Bronchus fibroblast of lung (primary cell): Measurements from ENCODE around the gene MORN1. TPM values are rescaled to one million over a fixed set of nuclear protein-coding genes. Genes with fewer than 3 reads are reported as not detected.

Experiments used
- total RNA-seq: library from RNA; depleted of rRNA; stranded (reverse); fragments of >200 nt; gene quantifications from 2 replicates; pipeline ENCODE4 v1.2.3, GENCODE V29; 2015

The MORN1 gene
- total RNA-seq, result 3.7 and 4.0 TPM in 2 replicates

DNA sequence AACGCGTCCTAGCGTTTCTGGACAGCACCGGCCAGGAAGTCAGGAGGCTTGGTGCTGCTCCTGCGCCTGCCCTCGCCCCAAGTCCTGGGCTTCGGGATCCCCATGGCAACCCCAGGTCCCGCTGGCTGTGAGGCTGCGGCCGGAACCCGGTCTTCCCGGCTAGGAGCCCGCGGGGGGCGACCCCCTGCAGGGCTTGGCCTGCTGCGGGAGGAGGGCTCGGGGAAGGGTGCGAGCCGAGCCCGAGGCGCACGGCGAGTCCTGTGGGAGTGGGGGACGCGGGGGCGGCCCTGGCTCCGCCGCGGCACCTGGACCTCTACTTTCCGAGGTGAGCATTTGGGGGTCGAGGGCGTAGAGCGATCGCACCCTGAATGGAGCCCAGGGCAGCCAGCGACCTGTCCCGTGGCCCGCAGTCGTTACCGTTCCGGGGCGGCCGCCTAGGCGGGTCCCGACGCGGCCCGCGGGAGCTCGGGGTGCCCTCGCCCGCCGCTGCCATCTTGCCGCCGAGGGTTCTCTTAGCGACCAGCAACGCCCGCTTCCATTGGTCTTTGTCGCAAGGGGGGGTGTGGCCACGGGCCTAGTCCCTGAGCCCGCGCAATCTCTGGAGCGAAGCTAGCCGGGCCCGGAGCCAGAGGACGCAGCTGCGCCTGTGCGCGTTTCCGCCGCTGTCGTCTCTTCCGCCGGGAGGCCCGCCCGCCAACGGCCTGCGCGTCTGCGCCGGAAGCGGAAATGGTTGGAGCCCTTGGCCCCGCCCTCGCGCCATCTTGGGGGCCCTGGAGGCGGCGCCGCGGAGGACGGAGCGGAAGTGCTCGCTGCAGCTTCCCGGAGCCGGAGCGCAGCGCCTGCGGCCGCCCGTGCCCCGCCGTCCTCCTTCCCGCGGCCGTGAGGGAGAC is at the start of gene MORN1, which contains the start of gene RER1:
MORN1 (minus strand) TSS at position 514 of the 890 bp plus-strand sequence; CDS start at position 493, 21 bp downstream.
RER1 (plus strand) TSS at position 801 of the 890 bp plus-strand sequence. CDS start 3,950 bp downstream, outside the sequence.

GRCh38 chr1:2412395-2412772 is 21.0 kb upstream of the MORN1 start, which contains the start of gene PEX10:
PEX10 (minus strand) TSS chr1:2412564; CDS start chr1:2412502, 62 bp downstream.

Other genes with a start within 250 kb of the MORN1 start
- gene FAAP20, start 196.8 kb downstream of the MORN1 start, total RNA-seq, result 35.5 and 46.5 TPM in 2 replicates
- 14.6 and 16.3 TPM in 2 replicates for gene SKI, start 163.2 kb downstream of the MORN1 start, total RNA-seq
- 79.7 and 82.0 TPM in 2 replicates for gene RER1, start 287 bp upstream of the MORN1 start, total RNA-seq
- gene PEX10, start 21.0 kb upstream of the MORN1 start, total RNA-seq, result 28.4 and 33.0 TPM in 2 replicates
- under 0.01 and 0.15 TPM in 2 replicates for gene PLCH2, start 84.7 kb upstream of the MORN1 start, total RNA-seq
- 24.9 and 25.6 TPM in 2 replicates for gene PANK4, start 135.0 kb upstream of the MORN1 start, total RNA-seq
- not detected in 2 replicates for gene HES5, start 138.7 kb upstream of the MORN1 start, total RNA-seq
- 4.5 and 7.7 TPM in 2 replicates for gene TNFRSF14, start 164.8 kb upstream of the MORN1 start, total RNA-seq
- gene PRXL2B, start 195.2 kb upstream of the MORN1 start, total RNA-seq, result 22.0 and 25.0 TPM in 2 replicates
- not detected in 2 replicates for gene MMEL1, start 241.5 kb upstream of the MORN1 start, total RNA-seq